OCI-LY3 (cell line): ENCODE measurements around the gene DDX42.

ENCODE experiments used
- H2AFZ ChIP-seq: fragments of 200-600, 300-600 bp; shearing (Covaris generic); 2 replicates; pipeline ENCODE4 v1.6.0; 2014; ENCODE audit warnings: antibody characterized with exemption, low read depth, low read length
- H3K27ac ChIP-seq: fragments of 200-600, 300-600 bp; sonication (generic); 2 replicates; pipeline ENCODE4 v1.5.1; 2014; ENCODE audit warnings: mild to moderate bottlenecking, low read length, moderate library complexity, mixed read lengths
- H3K27me3 ChIP-seq: fragments of 200-600, 300-600 bp; sonication (generic); 2 replicates; pipeline ENCODE4 v1.6.1; 2014; ENCODE audit warnings: low read depth, low read length, mixed read lengths
- H3K36me3 ChIP-seq: fragments of 200-600, 300-600 bp; sonication (generic); replicated peaks from 2 replicates; pipeline ENCODE3; 2014; ENCODE audit warnings: low read depth, low read length, mixed read lengths
- H3K4me1 ChIP-seq: fragments of 300-600, 200-600 bp; sonication (generic); 2 replicates; pipeline ENCODE4 v1.6.1; 2014; ENCODE audit warnings: low read length, mixed read lengths
- H3K4me2 ChIP-seq: fragments of 200-600, 300-600 bp; sonication (generic); 2 replicates; pipeline ENCODE4 v1.6.1; 2014; ENCODE audit warnings: low read length, mixed read lengths
- H3K4me3 ChIP-seq: fragments of 300-600, 200-600 bp; sonication (generic); 2 replicates; pipeline ENCODE4 v1.5.1; 2014; ENCODE audit warnings: antibody characterized with exemption, mild to moderate bottlenecking, low read length, moderate library complexity
- H3K79me2 ChIP-seq: fragments of 300-600, 200-600 bp; shearing (Covaris generic); 2 replicates; pipeline ENCODE4 v1.6.1; 2014; ENCODE audit warnings: mild to moderate bottlenecking, low read length, mixed read lengths
- H3K9ac ChIP-seq: fragments of 300-600, 200-600 bp; shearing (Covaris generic); 2 replicates; pipeline ENCODE4 v1.6.0; 2014; ENCODE audit warnings: mild to moderate bottlenecking, low read length, moderate library complexity
- H3K9me3 ChIP-seq: fragments of 200-600, 300-600 bp; shearing (Covaris generic); 2 replicates; pipeline ENCODE4 v1.6.1; 2014; ENCODE audit warnings: low read length, mixed read lengths; ENCODE audit not compliant: insufficient read depth
- H4K20me1 ChIP-seq: fragments of 200-600, 300-600 bp; sonication (generic); 2 replicates; pipeline ENCODE4 v1.6.1; 2016; ENCODE audit warnings: low read length, mixed read lengths; ENCODE audit not compliant: insufficient read depth
- CTCF ChIP-seq: fragments of 200-600, 300-600 bp; sonication (generic); IDR thresholded peaks from 2 replicates; pipeline ENCODE4 v1.5.1; 2014; ENCODE audit warnings: antibody characterized with exemption, low read length, low read depth
- EZH2phosphoT487 ChIP-seq: fragments of 200-600 bp; shearing (Covaris generic); IDR thresholded peaks from 2 replicates; pipeline ENCODE4 v1.6.1; 2018; ENCODE audit warnings: antibody characterized with exemption, mixed run types, low read depth

The DDX42 gene

GRCh38 chr17:63798572-63799106 is 24.7 kb downstream of the DDX42 start:
- H3K4me2 ChIP-seq, result no peak overlapping the region
- no peak overlapping the region for H3K9ac ChIP-seq
- no peak for TF ChIP-seq EZH2phosphoT487
- no peak for TF ChIP-seq CTCF
- H3K79me2 ChIP-seq, result peaks cover 24% of the 10 kb centered on the region
- H3K4me1 ChIP-seq, result no peaks in the 10 kb centered on the region
- no peak overlapping the region for H3K27ac ChIP-seq
- no peaks in the 10 kb centered on the region for H4K20me1 ChIP-seq
- H2AFZ ChIP-seq, result no peak overlapping the region
- peaks cover 76% of the 10 kb centered on the region for H3K36me3 ChIP-seq
- no peaks in the 10 kb centered on the region for H3K9me3 ChIP-seq
- no peak overlapping the region for H3K4me3 ChIP-seq
- no peaks in the 10 kb centered on the region for H3K27me3 ChIP-seq

GRCh38 chr17:63800783-63801182 is 26.8 kb downstream of the DDX42 start:
- Histone ChIP-seq H3K9me3 (no peaks in the 10 kb centered on the region), H3K4me2 (no peak overlapping the region), H3K4me3 (no peak overlapping the region), H3K27me3 (no peaks in the 10 kb centered on the region), H3K4me1 (no peaks in the 10 kb centered on the region), H3K36me3 (peaks cover 66% of the 10 kb centered on the region), H3K9ac (no peak overlapping the region), H4K20me1 (no peaks in the 10 kb centered on the region), H3K27ac (no peak overlapping the region), H3K79me2 (peaks cover 9% of the 10 kb centered on the region), H2AFZ (no peak overlapping the region)
- TF ChIP-seq CTCF (no peak), EZH2phosphoT487 (no peak)

GRCh38 chr17:63804328-63804727 is 30.4 kb downstream of the DDX42 start:
- Histone ChIP-seq H3K4me2 (no peak overlapping the region), H3K27ac (no peak overlapping the region), H3K9me3 (no peaks in the 10 kb centered on the region), H3K36me3 (peaks cover 61% of the 10 kb centered on the region), H3K4me1 (peaks cover under 1% of the 10 kb centered on the region; the same call in 1 of the 2 replicates), H3K9ac (no peak overlapping the region), H4K20me1 (no peaks in the 10 kb centered on the region), H2AFZ (no peak overlapping the region), H3K27me3 (no peaks in the 10 kb centered on the region), H3K79me2 (no peaks in the 10 kb centered on the region), H3K4me3 (no peak overlapping the region)
- TF ChIP-seq CTCF (no peak), EZH2phosphoT487 (no peak)

- no peak overlapping the region for H3K27ac ChIP-seq
- H4K20me1 ChIP-seq, result no peaks in the 10 kb centered on the region
- no peak for TF ChIP-seq CTCF
- no peak for TF ChIP-seq EZH2phosphoT487
- H3K9me3 ChIP-seq, result no peaks in the 10 kb centered on the region
- no peaks in the 10 kb centered on the region for H3K27me3 ChIP-seq
- H2AFZ ChIP-seq, result no peak overlapping the region
- H3K79me2 ChIP-seq, result no peaks in the 10 kb centered on the region
- H3K9ac ChIP-seq, result no peak overlapping the region
- no peak overlapping the region for H3K4me2 ChIP-seq
- H3K4me1 ChIP-seq, result peaks cover 7% of the 10 kb centered on the region; the same call in 1 of the 2 replicates
- H3K36me3 ChIP-seq, result peaks cover 57% of the 10 kb centered on the region
- no peak overlapping the region for H3K4me3 ChIP-seq
These were observed 31.6 kb downstream of the DDX42 start for GRCh38 chr17:63805591-63805990.
